HG03575 (cell line): ENCODE results near the gene TMTC3.

Source experiments
- ATAC-seq: cut with Tn5 transposase; IDR thresholded peaks from one replicate; pipeline ENCODE4 v1.9.1; 2021; ENCODE audit not compliant: unreplicated experiment, insufficient number of reproducible peaks, low FRiP score; ENCODE audit errors: extremely low read depth

The TMTC3 gene

DNA sequence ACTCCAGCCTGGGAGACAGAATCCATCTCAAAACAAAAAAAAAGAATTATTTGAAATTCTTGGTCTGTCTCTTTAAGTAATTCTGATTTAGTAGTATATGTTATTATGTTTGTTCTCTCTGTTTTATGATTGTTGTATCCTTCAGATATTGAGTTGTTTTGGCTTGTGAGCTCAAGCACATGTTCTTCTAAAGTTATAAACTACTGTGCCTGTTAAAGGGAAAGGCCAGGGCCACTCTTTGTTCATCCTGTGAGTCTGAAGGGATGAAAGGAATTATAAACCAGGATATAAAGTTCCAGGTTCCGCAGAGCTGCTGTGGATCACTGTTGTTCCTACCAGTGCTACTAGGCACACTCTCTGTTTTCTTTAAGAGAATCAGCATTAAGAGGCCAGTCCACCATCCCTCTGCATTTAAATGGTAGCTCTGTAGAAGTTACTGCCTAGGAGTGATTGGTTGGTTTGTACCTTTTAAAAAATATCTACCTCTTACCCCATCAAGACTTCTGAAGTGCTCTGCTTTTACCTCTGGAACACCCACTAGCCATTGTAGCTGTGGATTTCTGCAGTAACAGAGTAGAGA is 14.1 kb downstream of the TMTC3 start:
- ATAC-seq = no peak

DNA sequence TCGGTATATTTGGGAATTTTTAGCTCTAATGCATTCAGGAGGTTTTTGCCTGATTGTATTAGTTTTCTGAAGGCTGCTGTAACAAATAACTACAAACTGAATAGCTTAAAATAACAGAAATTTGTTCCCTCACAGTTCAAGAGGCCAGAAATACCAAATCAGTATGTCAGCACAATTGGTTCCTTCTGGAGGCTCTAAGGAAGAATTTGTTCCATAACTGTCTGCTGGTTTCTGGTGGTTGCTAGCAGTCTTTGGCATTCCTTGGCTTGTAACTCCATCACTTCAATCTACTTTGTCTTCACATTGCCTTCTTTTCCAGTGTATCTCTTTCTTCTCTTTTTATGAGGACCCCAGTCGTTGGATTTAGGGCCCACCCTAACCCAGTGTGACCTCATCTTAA is 21.3 kb downstream of the TMTC3 start:
- no peak for ATAC-seq

DNA sequence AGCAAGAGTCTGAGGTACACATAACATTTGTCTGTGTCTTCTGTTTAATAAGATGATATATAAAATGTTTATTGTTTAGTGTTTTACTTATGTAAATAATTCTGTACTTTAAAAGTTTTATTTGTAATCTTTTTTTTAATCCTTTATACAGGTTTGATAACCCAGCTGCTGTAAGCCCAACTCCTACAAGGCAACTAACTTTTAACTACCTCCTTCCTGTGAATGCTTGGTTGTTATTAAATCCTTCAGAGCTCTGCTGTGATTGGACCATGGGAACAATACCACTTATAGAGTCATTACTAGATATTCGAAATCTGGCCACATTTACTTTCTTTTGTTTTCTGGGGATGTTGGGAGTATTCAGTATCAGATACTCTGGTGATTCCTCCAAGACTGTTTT is 24.1 kb downstream of the TMTC3 start:
- no peak for ATAC-seq

DNA sequence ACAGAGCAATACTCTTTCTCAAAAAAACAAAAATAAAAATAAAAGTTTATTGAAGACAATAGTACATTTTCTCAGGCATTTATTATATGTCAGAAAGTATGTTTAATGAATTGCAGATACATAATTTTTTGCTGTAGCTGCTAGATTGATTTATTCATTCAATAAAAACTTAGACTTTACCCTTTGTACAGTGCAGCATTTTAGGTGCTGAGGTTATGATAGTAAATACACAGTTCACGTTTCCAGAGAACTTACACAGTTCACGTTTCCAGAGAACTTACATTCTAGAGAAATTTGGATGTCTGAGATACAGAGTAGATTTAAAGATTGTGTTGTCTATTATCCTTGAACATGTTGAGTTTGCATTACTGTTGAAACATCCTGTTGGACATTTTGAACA is 25.3 kb downstream of the TMTC3 start:
- no peak for ATAC-seq

DNA sequence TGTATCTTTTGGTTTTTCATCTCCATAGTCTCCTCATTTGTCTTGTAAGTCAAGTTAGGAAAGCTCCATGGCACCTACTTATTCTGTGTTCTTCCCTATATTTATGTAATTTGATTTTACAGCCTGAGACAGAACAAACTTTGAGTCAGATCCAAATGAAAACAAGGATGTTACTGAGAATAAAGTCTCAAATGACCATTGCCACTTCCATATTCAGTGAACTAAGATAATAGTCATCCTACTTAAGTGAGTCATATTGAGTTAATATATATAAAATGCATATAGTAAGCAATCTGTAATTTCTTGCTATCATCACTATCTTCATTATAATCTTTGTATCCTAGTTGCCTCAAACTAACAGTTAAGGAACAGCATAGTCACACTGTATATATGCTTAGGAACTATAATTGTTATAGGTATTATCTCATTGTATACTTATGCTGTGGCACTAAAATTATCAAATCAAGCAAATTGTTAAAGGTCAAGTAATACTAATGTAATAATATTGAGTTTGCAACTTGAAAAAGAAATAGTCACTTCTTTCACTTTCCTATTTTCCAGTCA is 30.8 kb downstream of the TMTC3 start:
- no peak for ATAC-seq

DNA sequence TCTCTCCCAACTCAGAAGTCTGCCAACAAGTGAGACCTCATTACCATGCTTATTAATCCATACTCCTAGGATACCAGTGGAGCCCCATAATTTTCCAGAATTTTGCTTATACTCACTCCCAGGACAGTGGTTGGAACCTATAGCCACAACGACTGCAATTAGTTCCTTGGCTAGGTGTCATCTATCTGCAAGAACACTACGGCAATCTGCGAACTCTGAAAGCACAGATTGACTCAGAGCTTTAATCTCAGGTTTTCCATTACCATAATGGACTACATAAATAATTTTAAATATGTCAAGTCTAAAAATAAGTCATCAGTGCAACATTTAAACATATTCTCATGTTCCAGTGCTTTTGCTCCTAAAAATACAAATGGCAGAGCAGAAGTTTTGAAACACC is 33.4 kb downstream of the TMTC3 start:
- no peak for ATAC-seq

DNA sequence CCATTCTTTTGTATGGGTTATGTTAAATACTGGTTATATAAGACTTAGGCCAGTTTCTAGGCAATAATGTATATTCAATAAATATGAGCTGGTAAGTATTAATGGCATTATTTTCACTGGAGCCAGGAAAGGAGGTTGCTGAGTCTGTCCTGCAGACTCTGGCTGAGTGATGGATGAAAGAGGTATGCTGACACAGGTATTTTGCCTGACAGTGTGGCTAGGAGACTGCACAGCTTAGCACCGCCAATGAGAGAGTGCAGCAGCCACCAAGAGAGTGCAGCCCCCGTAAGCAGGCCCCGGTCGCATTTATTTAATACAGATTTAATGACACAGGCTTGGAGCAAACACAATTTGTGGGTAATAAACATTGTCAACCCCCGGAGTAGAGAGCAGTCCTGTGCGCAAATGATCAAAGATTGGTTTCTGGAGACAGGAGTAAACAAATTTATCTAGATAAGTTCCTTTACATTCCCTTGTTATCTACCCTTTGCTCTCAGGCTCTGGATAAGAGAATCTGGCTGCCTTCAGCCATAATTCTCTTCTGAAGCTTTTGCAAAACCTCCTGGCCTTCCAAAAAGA is 37.4 kb downstream of the TMTC3 start:
- ATAC-seq = no peak

DNA sequence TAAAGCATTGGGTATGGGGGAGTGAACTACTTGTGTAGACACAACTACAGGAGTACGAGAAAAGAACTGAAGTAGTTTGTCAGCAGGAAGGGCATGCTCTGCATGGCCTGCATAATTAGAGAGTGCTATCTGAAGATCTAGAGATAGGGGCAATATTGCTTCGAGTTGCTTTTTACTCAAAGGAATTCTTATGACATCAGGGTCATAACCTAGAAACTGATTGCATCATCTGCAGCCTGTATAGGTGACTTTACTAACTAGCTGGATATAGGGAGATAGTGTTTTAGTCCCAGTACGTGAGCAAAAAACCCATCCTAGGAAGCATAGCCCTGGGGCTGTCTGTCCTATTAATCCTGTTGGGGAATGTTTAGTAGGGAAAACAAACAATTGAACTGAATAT is 39.8 kb downstream of the TMTC3 start:
- ATAC-seq = no peak

DNA sequence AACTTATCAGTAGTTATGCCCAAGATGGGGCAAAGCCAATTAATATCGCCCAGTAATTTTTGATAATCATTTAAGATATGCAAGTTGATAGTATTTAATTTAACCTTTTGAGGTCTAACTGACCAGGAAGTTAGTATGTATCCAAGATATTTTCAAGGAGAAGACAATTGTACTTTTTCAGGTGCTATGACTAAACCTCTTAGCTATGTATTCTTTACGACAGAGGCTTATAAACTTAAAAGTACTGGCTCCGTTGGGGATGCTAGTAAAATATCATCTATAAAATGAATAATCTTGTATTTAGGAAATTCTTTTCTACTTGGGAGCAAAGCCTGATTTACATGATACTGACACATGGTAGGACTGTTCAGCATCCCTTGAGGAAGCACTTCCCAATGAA is 40.3 kb downstream of the TMTC3 start:
- no peak for ATAC-seq

DNA sequence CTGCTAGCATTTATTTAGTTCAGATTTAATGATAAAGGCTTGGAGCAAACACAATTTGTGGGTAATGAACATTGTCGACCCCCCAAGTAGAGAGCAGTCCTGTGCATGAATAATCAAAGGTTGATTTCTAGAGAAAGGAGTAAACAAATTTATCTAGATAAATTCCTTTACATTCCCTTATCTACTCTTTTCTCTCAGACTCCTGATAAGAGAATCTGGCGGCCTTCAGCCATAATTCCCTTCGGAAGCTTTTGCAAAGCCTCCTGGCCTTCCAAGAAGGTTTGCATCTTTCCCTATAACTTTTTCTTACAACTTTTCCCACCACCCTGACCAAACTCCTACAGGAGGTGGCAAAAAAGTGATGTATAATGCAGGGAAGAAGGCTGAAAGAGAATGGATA is 42.1 kb downstream of the TMTC3 start:
- no peak for ATAC-seq

DNA sequence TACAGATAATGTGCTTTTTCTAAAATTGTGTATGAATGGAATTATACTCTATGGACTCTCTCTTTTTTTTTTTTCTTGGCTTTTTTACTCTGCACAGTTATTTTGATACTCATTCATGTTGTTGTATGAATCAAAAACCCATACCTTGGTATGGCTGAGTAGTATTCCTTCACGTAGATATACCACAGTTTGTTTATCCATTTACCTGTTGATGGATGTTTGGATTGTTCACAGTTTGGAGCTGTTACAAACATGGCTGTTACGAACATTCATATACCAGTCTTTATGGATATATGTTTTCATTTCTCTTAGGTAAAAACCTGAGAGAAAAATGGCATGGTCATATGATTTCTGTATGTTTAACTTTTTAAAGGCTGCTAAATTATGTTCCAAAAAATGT is 43.2 kb downstream of the TMTC3 start:
- no peak for ATAC-seq

DNA sequence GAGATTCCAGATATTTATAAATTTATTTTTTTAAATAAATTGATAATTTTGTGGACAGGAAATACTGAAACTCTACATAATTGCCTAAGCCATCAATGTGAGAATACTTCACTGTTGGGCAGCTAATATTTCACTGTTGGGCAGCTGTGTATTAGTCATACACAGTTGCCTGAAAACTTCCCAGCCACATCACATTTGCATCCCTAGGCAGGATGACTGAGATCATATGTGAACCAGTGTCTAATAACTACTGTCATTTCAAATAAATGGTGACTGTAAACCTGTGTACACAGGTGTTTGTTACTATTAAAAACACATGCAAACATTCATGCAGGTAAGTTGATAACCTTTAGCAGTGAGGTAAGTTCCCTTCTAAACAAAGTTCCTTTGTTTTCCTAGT is 43.9 kb downstream of the TMTC3 start:
- ATAC-seq = peak; percentile 76

DNA sequence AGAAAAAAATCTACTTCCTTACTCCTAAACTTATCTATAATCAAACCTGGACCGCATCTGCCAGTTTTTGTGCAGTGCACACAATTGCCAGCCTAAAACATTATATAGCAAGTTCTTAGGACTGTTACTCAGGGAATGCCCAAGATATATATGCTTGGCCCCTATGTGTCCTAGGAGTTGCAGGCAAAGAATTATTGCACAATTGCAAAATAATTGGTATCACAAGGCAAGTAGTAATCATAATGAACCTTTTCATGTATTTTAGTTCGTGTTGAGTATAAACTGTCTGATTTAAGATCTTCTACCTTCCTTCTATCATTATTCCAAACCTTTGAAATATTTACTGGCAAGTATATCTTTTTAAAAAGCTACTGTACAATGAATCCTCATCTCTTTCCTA is 45.5 kb downstream of the TMTC3 start:
- ATAC-seq = no peak

DNA sequence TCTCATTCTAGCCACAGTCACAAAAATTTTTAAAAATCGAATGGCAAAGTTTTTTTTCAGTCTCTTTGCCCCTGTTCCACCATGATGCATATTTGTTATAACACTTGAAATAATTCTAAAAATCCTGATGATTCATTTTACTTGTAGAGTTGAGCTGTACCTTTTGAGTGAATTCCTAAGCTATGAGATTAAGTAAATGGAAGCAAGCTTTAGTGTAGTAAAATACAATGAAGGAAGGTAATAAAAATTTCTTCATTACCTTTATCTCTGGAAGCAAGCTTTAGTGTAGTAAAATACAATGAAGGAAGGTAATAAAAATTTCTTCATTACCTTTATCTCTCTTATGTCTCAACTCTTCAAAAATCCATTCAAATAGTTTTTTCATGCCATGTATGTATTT is 46.1 kb downstream of the TMTC3 start:
- ATAC-seq = no peak

DNA sequence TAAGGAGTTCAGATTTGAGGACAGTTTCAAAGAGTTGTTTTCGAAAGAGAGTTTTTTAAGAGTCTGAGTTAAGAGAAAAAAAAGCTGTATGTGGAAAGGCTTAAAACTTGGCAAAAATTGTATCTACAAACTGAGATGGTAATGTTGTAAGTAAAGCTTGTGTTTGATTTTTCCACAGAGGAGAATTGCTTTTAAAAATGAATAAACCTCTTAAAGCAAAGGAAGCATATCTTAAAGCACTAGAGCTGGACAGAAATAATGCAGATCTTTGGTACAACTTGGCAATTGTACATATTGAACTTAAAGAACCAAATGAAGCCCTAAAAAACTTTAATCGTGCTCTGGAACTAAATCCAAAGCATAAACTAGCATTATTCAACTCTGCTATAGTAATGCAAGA is 50.3 kb downstream of the TMTC3 start:
- ATAC-seq = no peak

DNA sequence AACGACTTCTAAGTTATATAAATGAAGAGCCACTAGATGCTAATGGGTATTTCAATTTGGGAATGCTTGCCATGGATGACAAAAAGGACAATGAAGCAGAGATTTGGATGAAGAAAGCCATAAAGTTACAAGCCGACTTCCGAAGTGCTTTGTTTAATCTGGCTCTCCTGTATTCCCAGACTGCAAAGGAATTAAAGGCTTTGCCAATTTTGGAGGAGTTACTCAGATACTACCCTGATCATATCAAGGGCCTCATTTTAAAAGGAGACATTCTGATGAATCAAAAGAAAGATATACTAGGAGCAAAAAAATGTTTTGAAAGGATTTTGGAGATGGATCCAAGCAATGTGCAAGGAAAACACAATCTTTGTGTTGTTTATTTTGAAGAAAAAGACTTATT is 52.8 kb downstream of the TMTC3 start:
- ATAC-seq = no peak

DNA sequence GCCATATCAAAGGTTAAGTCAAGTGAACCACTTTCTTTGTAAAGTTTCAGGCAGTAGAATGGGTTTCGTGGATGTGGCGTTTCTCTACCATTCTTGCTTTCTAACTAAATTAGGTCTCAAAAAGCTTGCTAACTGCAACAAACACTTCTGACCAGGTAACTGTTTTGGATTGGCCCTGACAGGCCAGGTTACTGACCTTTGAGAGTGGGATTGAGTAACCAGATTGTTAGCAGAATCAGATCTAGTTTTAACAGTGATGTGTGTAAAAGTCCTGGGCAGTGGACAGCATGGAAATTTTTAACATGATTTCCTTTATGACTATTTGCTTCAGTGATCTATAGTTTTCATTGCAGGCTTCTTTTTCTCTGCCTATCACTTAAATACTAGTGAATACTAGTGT is 57.9 kb downstream of the TMTC3 start:
- no peak for ATAC-seq

DNA sequence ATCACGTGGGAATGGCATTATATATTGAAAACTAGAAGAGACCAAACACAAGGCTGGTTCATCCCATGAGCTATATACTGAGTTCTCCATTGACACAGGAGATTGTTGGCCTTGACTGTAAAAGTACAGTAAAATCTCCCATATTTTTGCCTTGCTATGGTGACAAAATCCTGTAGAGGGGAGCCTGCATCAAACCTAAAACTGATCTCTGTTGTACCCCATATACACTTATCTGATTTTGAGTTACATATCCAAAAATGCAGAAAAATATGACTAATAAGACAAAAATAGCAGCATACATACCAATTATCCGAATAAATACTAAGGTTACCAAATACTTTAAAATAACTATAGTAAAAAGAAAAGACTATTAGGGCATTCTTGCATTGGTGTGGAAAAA is 60.4 kb downstream of the TMTC3 start:
- no peak for ATAC-seq

DNA sequence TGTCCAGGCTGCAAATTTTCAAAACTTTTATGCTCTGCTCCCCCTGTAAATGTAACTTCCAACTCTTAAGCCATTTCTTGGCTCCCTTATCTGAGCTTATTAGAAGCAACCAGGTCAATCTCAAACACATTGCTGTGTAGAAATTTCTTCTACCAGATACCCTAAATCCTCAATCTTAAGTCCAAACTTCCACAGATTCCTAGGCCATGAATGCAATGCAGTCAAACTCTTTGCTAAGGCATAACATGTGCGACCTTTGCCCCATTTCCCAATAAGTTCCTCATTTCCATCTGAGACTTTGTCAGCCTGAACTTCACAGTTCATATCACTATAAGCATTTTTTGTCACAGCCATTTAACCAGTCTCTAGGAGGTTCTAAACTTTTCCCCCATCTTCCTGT is 64.5 kb downstream of the TMTC3 start:
- ATAC-seq = no peak

DNA sequence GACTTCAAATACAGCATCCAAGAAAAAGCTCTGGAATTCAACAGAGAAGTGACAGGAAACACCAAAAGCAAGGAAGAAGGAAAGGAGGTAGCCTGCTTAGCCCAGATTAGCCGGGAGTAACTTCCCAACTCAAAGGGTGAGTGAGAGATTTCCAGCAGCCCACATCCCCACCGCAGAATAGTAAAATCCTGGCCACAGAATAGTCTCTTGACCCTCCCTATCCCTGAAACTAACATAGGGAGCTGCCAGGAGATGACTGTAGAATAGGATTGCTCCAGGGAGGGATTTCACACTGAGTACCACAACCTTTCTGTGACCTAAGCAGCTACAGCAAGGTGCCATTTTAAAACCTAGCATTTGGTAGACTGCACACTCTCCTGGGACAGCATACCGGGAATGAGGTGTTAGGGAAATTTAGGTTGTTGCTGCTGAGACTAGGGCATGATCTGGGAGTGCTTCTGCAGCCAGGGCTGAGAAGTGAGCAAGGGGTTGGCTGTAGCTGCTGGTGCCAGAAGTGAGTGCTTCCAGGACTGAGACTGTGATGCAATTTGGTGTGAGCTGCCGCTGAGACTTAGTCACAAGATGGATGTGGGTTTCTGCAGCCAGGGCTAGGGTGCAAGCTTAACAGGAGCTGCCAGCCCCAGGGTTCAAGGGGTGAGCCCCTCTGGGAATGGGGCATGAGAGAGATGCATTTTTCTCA is 66.0 kb downstream of the TMTC3 start:
- no peak for ATAC-seq

DNA sequence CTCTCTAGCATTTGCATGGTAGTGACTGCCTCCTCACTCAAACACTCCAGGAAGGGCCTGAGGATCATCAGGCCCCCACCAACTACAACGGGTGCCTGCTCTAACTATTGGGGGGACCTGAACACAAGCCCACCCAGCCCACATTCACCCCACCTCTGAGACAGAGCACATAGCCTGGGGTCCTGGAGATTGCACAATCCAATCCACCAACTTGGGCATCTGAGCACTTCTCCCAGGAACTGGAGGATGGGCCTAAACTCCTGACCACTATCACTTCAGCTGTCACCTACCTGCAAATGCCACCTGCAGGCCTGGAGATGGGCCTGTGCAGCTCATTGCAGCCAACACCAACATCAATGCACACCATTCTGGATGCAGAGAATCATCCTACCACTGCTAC is 66.6 kb downstream of the TMTC3 start:
- no peak for ATAC-seq
